ENCODE results near the gene CHD2.
"Not testable (repeated sequence)": the region's sequence is repeated elsewhere in the genome, so short reads cannot be mapped to it uniquely, and the experiment has no call there.

- not testable (repeated sequence) for TF ChIP-seq CTCF (IDR thresholded peaks at IDR 0.05; ENCODE audit: low read depth, low read length, poor library complexity, severe bottlenecking); EZH2phosphoT487 (IDR thresholded peaks at IDR 0.05; ENCODE audit: borderline replicate concordance, low read length)
Measured at GRCh38 chr15:93032515-93033206, 132.5 kb downstream of the CHD2 start.
